ENCODE data around the gene MAPRE3. TPM values are rescaled to one million over a fixed set of nuclear protein-coding genes. Genes with fewer than 3 reads are reported as not detected.
A peak's percentile ranks its signal among the peaks of the same experiment; 100 is the strongest.

Gene MAPRE3
- total RNA-seq, 2 experiments from 2014 or later: 2.9 to 3.8 TPM

DNA sequence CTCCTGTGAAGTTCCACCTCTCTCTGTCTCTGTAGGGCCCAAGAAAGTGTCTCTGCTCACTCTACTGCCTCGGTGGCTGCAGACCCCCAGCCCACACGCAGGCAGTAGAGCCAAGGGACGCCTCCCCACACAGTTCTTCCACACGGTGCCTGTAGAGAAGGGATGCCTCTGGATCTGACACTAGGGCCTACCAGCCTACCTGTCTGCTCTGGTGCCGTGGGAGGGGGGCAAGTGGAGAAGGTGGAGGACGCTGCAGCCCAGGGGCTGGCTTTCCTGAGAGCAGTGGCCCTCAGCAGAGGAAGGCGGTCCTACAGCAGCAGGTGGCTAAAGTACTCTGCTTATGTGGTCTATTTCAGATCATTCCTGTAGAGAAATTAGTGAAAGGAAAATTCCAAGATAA, 53.3 kb downstream of the MAPRE3 start:
- Mint-ChIP-seq H3K4me3 (no peak overlapping the region), H3K4me1 (ENCODE audit: low read depth) (no peaks in the 10 kb centered on the region), H3K36me3 (ENCODE audit: low read depth) (no peaks in the 10 kb centered on the region), H3K27me3 (ENCODE audit: low read depth) (no peaks in the 10 kb centered on the region), H3K27ac (no peak overlapping the region), H3K9me3 (no peaks in the 10 kb centered on the region)
- CTCF ChIA-PET: interaction anchor here (0.6 to 1.4 kb wide), 3 partner anchors 8 to 177 kb away, joined by 3 to 5 read pairs (median 4); no protein-coding TSS in a partner anchor
- DNase-seq: no peak
- intact Hi-C loops (cut with micrococcal nuclease): no loop called here

GRCh38 chr2:27024188-27024587, 53.8 kb downstream of the MAPRE3 start:
- no peak for DNase-seq
- Mint-ChIP-seq H3K27ac (no peak overlapping the region), H3K4me1 (ENCODE audit: low read depth) (peaks cover 2% of the 10 kb centered on the region), H3K4me3 (no peak overlapping the region), H3K9me3 (no peaks in the 10 kb centered on the region), H3K36me3 (ENCODE audit: low read depth) (no peaks in the 10 kb centered on the region), H3K27me3 (ENCODE audit: low read depth) (no peaks in the 10 kb centered on the region)
- CTCF ChIA-PET: interaction anchor here (0.6 to 0.7 kb wide), 2 partner anchors 9 to 30 kb away, joined by 3 read pairs; no protein-coding TSS in a partner anchor
- intact Hi-C loops (cut with micrococcal nuclease): no loop called here

GRCh38 chr2:27024812-27025211, 54.4 kb downstream of the MAPRE3 start:
- no peak overlapping the region for H3K4me3 Mint-ChIP-seq
- H3K9me3 Mint-ChIP-seq: no peaks in the 10 kb centered on the region
- CTCF ChIA-PET: interaction anchor here (0.7 to 1.2 kb wide), 2 partner anchors 30 to 255 kb away, joined by 3 read pairs; no protein-coding TSS in a partner anchor
- intact Hi-C loops (cut with micrococcal nuclease): no loop called here
- no peaks in the 10 kb centered on the region for H3K36me3 Mint-ChIP-seq (ENCODE audit: low read depth)
- H3K27me3 Mint-ChIP-seq (ENCODE audit: low read depth): no peaks in the 10 kb centered on the region
- peaks cover 2% of the 10 kb centered on the region for H3K4me1 Mint-ChIP-seq (ENCODE audit: low read depth)
- no peak overlapping the region for H3K27ac Mint-ChIP-seq
- no peak for DNase-seq

DNA sequence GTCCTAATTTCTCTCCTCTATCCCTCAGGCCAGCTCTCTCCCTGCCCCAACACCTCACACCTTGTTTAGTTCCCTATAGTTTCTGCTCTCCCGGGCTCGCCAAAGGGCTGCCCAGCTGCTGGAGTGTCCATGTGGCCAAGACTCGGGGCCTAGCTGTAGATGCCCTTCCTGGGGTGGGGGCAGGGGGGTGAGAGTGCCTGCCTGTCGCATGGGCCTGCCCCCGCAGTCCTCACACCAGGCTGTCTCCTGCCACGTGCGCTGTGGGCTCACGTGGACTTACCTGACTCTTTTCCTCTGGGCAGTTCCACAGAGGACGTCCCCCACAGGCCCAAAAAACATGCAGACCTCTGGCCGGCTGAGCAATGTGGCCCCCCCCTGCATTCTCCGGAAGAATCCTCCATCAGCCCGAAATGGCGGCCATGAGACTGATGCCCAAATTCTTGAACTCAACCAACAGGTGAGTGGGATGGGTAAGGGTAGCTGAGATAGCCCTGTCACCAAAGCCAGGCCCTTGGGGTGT, 54.9 kb downstream of the MAPRE3 start:
- intact Hi-C loops (cut with micrococcal nuclease): no loop called here
- DNase-seq: no peak
- H3K27ac Mint-ChIP-seq: no peak overlapping the region
- H3K36me3 Mint-ChIP-seq (ENCODE audit: low read depth): no peaks in the 10 kb centered on the region
- no peak overlapping the region for H3K4me3 Mint-ChIP-seq
- CTCF ChIA-PET: interaction anchor here (0.8 to 2.2 kb wide), 5 partner anchors 9 to 255 kb away, joined by 3 to 8 read pairs (median 4); no protein-coding TSS in a partner anchor
- peaks cover 2% of the 10 kb centered on the region for H3K4me1 Mint-ChIP-seq (ENCODE audit: low read depth)
- H3K27me3 Mint-ChIP-seq (ENCODE audit: low read depth): no peaks in the 10 kb centered on the region
- no peaks in the 10 kb centered on the region for H3K9me3 Mint-ChIP-seq

GRCh38 chr2:27025861-27026851, 55.7 kb downstream of the MAPRE3 start:
- CTCF ChIA-PET: interaction anchor here (0.8 to 2.2 kb wide), 5 partner anchors 9 to 254 kb away, joined by 3 to 8 read pairs (median 4); no protein-coding TSS in a partner anchor
- Mint-ChIP-seq H3K27ac (no peak overlapping the region), H3K9me3 (no peaks in the 10 kb centered on the region), H3K27me3 (ENCODE audit: low read depth) (no peaks in the 10 kb centered on the region), H3K36me3 (ENCODE audit: low read depth) (no peaks in the 10 kb centered on the region), H3K4me1 (ENCODE audit: low read depth) (peaks cover 4% of the 10 kb centered on the region), H3K4me3 (no peak overlapping the region)
- intact Hi-C loops (cut with micrococcal nuclease): no loop called here
- no peak for DNase-seq

DNA sequence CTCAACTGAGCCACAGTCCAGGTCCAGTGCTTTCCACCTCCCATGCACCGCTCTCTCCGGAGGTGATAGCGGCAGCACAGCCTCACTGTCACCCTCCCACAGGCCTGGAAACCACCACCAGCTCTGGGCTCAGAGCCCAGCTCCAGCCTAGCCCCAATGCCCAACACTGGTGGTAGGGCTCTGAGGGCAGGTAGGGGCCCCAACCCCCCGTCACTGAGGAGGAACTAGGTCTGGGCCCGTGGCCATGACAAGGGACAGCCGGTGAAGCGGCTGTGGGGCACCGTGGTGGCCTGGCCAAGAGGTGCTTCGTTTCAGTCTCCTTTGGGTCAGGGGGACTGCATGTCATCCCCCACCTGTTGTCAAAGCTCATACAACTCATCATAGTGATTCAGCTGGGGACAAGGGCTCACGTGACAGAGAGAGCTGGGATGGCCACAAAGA, 56.8 kb downstream of the MAPRE3 start:
- Mint-ChIP-seq H3K36me3 (ENCODE audit: low read depth) (peaks cover 2% of the 10 kb centered on the region), H3K4me1 (ENCODE audit: low read depth) (peaks cover 14% of the 10 kb centered on the region), H3K27me3 (ENCODE audit: low read depth) (no peaks in the 10 kb centered on the region), H3K9me3 (no peaks in the 10 kb centered on the region), H3K27ac (no peak overlapping the region), H3K4me3 (no peak overlapping the region)
- intact Hi-C loops (cut with micrococcal nuclease): no loop called here
- no peak for DNase-seq
- CTCF ChIA-PET: interaction anchor here (0.9 to 2.2 kb wide), 4 partner anchors 10 to 181 kb away, joined by 3 to 8 read pairs (median 6); no protein-coding TSS in a partner anchor

DNA sequence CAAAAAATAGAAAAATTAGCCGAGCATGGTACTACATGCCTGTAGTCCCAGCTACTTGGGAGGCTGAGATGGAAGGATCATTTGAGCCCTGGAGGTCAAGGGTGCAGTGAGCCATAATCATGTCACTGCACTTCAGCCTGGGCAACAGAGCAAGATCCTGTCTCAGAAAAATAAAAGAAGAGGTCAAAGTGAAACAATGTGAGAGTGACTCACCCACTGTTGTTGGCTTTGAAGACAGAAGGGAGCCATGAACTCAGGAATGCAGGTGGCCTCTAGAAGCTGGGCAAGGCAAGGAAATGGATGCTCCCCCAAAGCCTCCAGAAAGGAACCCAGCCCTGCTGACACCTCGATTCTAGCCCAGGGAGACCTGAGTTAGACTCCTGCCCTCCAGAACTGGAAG, 58.6 kb downstream of the MAPRE3 start:
- CTCF ChIA-PET: interaction anchor here (0.9 kb wide), 1 partner anchor 21 kb away, joined by 5 read pairs; no protein-coding TSS in a partner anchor
- Mint-ChIP-seq H3K4me1 (ENCODE audit: low read depth) (peaks cover 23% of the 10 kb centered on the region), H3K36me3 (ENCODE audit: low read depth) (peaks cover 4% of the 10 kb centered on the region), H3K4me3 (no peak overlapping the region), H3K27me3 (ENCODE audit: low read depth) (no peaks in the 10 kb centered on the region), H3K27ac (no peak overlapping the region), H3K9me3 (no peaks in the 10 kb centered on the region)
- DNase-seq: no peak
- intact Hi-C loops (cut with micrococcal nuclease): no loop called here

GRCh38 chr2:27032495-27033252, 62.2 kb downstream of the MAPRE3 start, which contains the start of gene TMEM214:
TMEM214 (plus strand) TSS chr2:27032965; CDS start chr2:27033016, 51 bp downstream.
- H3K36me3 Mint-ChIP-seq (ENCODE audit: low read depth): peaks cover 17% of the 10 kb centered on the region
- CTCF ChIA-PET: interaction anchor here (0.9 to 1.8 kb wide), 6 partner anchors 13 to 187 kb away, joined by 3 to 6 read pairs (median 4); partner anchors contain the start of gene KHK
- intact Hi-C loops (cut with micrococcal nuclease): loop anchor here (1.0 to 5.0 kb wide), 6 partner anchors 18 to 248 kb away; partner anchors contain the start of genes KHK and OST4
- DNase-seq: peak; percentile 83
- peak within 1 kb of the TSS; percentile 94 for H3K4me3 Mint-ChIP-seq
- H3K27me3 Mint-ChIP-seq (ENCODE audit: low read depth): no peaks in the 10 kb centered on the region
- peaks cover 35% of the 10 kb centered on the region for H3K4me1 Mint-ChIP-seq (ENCODE audit: low read depth)
- no peaks in the 10 kb centered on the region for H3K9me3 Mint-ChIP-seq
- H3K27ac Mint-ChIP-seq: peak within 1 kb of the TSS; percentile 77

GRCh38 chr2:27033253-27033852, 62.9 kb downstream of the MAPRE3 start:
- CTCF ChIA-PET: interaction anchor here (0.9 to 1.8 kb wide), 6 partner anchors 12 to 187 kb away, joined by 3 to 6 read pairs (median 4); partner anchors contain the start of gene KHK
- peak overlapping the region; percentile 94 for H3K4me3 Mint-ChIP-seq

GRCh38 chr2:27038012-27038411, 67.6 kb downstream of the MAPRE3 start:
- intact Hi-C loops (cut with micrococcal nuclease): no loop called here
- H3K27me3 Mint-ChIP-seq (ENCODE audit: low read depth): no peaks in the 10 kb centered on the region
- H3K4me1 Mint-ChIP-seq (ENCODE audit: low read depth): peaks cover 26% of the 10 kb centered on the region
- DNase-seq: no peak
- no peaks in the 10 kb centered on the region for H3K9me3 Mint-ChIP-seq
- CTCF ChIA-PET: interaction anchor here (0.7 to 1.5 kb wide), 3 partner anchors 21 to 76 kb away, joined by 3 to 6 read pairs (median 4); no protein-coding TSS in a partner anchor
- no peak overlapping the region for H3K27ac Mint-ChIP-seq
- no peak overlapping the region for H3K4me3 Mint-ChIP-seq
- H3K36me3 Mint-ChIP-seq (ENCODE audit: low read depth): peaks cover 34% of the 10 kb centered on the region

More at GRCh38 chr2:27033253-27033852, 62.9 kb downstream of the MAPRE3 start:
- intact Hi-C loops (cut with micrococcal nuclease): loop anchor here (1.0 to 5.0 kb wide), 3 partner anchors 38 to 249 kb away; partner anchors contain the start of gene OST4
- H3K36me3 Mint-ChIP-seq (ENCODE audit: low read depth): peaks cover 19% of the 10 kb centered on the region
- no peak for DNase-seq
- peaks cover 35% of the 10 kb centered on the region for H3K4me1 Mint-ChIP-seq (ENCODE audit: low read depth)
- H3K27ac Mint-ChIP-seq: peak overlapping the region; percentile 77
- H3K9me3 Mint-ChIP-seq: no peaks in the 10 kb centered on the region
- H3K27me3 Mint-ChIP-seq (ENCODE audit: low read depth): no peaks in the 10 kb centered on the region
